Activated CD4-positive, alpha-beta T cell treated with anti-CD3 and anti-CD28 coated beads, Interleukin-2, Interleukin-6, amounts not matched to agents 100 ng/mL and 50 ng/mL, durations not matched to agents 16 hours and 8 hours (primary cell): ENCODE data around the gene TMEM31.

ENCODE experiments used
- DNase-seq: peaks from one replicate; pipeline ENCODE4 v3.0.0-alpha.2; 2020

Gene TMEM31

DNA sequence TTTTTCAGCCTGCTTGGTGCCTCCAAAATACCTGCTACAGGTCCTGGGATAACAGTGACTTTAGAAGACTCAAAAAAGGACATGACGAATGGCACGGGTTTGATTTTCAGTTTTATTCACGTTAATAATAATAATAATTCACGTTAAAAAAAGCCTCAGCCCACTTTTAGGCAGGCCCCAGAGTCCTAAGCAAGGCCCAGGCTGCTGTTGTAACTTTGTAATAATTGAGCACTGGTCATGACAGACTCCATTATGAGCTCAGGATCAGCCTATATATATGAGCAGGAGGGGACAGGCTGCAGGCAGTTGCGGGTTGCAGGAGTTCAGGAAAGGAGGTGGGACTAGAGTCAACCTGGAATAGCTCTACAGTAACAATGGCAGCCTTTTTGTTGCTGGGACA is at the start of gene TMEM31:
TMEM31 (plus strand) TSS at position 301 of the 400 bp plus-strand sequence. CDS start 1,350 bp downstream, outside the sequence.
- no peak for DNase-seq

GRCh38 chrX:103663981-103664762 is 46.5 kb upstream of the TMEM31 start:
- DNase-seq, result no peak

- DNase-seq, result no peak
Observed at GRCh38 chrX:103666202-103667107, 44.3 kb upstream of the TMEM31 start.

- DNase-seq, result no peak
Observed at GRCh38 chrX:103669745-103670144, 41.0 kb upstream of the TMEM31 start.

- DNase-seq, result no peak
Observed at GRCh38 chrX:103674531-103675454, 35.9 kb upstream of the TMEM31 start.

DNA sequence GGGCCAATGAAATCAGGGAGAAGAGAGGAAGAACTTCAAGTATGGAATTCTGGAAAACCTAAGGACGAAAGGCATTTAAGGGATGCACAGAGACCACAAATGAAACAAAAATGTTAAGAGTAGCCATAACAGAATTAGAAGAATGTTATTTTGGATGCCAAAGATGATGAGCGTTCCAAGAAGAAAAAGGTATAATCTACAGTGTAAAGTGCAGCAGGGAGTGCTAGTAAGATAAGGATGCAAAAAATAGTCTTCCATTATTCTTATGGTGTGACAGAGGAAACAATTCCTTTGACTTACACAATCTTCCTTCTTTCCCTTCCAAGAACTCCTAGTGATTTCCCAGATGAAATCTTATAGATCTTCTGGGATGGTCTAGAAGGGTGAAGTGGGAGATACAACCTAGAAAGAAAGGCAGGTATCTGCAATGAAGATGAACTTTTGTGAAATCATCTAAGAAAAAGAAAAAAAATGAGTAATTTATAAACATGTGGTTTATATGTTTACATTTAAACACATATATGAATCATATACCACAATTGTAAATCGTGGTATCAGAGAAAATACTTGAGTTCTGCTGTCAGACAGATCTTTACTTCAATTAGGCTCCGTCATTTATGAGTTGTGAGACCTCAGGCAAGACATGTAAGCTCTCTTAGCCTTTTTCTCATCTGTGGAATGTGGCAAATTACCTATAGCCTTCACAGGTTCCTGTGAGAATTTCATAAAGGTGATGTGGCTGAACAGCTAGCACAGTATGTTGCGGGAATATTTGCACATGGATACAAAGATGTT is 32.3 kb upstream of the TMEM31 start:
- DNase-seq, result no peak

DNA sequence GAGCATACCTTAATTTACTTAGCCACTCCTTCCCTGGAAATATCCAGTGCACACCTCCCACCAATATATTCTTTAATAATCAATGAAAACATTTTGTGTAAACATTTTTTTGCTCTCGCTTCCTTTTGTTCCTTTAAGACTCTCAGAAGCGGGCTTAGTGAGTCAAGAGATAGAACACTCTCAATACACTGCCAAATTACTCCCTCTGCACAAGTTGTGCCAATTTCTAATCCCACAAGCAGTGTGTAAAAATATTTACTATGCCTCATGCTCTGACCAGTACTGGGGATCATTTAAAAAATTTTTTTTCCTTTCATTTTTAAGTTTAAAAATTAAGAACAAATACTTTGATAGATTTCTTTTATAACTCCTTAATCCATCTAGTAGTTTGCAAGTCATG is 29.3 kb upstream of the TMEM31 start:
- DNase-seq, result no peak

DNA sequence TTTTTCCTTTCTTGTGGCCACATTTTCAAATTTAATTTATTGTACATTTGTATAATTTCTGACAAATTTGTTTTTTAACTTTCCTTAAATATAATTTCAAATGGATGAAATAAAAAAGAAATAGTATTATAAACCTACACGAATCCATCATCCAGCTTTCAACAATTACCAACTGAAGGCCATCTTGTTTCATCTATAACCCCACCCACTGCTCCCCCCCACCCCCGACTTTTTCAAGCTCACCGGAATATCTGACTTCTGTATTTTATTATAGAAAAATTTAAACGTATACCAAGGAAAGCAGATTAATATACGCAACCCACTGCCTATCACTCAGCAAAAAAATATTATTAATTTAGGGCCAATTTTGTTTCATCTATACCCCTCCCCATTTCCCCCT is 25.3 kb upstream of the TMEM31 start:
- DNase-seq, result peak; percentile 14

GRCh38 chrX:103686199-103687072 is 24.3 kb upstream of the TMEM31 start, which contains the start of gene MORF4L2:
MORF4L2 (minus strand) TSS chrX:103686699; CDS start chrX:103677027, 9,672 bp downstream.
- peak; percentile 92 for DNase-seq

DNA sequence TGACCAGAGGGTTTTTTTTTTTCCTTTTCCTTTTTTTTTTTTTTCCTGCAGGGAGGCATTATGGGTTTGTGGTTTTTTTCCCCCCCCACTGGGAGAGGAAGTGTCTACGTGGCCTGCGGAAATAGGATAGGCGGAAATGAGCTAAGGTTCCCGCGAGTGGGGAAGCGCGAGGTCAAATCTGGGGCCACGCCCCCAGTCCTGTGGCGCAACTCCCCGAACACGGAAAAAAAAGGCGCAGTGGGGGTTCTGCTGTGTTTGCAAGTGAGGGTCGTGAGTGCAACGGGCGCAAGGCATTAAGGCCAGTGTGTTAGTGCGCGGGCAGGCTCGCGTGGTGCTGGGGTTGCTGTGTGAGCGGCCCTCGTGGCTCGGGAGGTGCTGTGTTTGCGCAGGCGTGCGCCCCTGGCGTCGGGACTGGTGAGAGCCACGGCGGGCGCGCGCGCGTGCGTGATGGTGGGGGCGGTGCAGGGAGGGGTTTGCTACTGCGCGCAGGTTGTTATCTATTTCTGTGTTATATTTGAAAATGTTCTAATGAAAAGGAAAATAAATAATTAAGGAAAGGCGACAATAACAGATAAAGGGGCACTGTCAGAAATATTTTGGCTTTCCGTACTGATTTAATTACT is 23.5 kb upstream of the TMEM31 start:
- peak; percentile 88 for DNase-seq

- DNase-seq, result peak; percentile 66
Observed at GRCh38 chrX:103687696-103688201, 23.0 kb upstream of the TMEM31 start.

GRCh38 chrX:103688946-103689345 is 21.8 kb upstream of the TMEM31 start:
- peak; percentile 37 for DNase-seq

DNA sequence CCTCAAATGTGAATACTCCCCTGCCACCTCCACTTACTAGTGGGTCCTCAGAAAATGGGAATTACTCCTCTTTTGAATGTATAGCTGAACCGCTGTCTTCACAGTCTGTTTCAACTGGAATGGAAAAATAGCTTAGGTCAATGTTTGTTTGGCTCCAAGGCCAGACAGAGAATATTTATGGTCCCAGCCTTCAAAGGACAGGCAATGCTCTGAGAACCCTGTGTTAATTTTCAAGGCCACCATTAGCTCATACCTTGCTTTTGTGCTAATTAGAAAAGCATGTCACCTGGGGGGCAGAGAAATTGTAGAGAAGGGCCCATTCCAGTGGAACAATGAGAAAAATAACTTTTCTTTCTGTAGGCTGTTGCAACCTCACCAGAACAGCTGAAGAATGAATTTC is 19.6 kb upstream of the TMEM31 start:
- no peak for DNase-seq

- no peak for DNase-seq
Observed at GRCh38 chrX:103697687-103698086, 13.0 kb upstream of the TMEM31 start.

DNA sequence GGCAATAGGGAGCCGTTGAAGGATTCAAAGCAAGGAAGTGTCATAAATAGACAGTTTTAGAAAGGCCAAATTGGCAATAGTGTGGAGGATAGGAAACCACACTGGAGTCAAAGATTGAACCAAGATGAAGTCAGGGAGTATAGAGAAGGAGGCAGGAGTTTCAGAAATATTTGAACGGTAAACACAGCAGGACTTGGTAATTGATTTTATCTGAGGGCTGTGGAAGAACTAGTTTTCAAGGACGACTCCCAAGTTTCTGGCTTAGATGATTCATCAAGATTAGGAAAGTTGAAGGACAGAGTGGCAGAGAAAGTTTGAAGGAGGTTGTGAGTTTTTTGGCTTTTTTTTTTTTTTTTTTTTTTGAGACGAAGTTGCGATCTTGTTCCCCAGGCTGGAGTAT is 11.5 kb upstream of the TMEM31 start:
- DNase-seq, result no peak

DNA sequence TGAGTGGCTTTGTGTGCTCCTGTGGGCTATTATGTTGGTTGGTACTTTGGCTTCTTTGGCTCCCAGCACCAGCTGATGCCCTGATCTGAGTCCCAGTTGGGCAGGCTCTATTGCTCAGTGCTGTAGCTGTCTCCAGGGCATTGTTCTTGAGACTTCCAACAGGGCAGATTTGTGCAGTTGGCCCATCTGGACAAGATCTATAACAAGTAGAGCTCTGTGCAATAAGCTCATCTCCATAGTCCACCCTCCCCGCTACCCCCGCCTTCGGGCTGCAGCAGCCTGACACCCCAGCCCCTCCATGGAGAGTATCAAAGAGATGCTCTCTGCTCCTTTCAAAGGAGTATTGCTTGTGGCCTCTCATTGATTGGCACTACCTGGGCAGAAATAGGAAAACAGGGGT is 5.8 kb upstream of the TMEM31 start:
- no peak for DNase-seq

DNA sequence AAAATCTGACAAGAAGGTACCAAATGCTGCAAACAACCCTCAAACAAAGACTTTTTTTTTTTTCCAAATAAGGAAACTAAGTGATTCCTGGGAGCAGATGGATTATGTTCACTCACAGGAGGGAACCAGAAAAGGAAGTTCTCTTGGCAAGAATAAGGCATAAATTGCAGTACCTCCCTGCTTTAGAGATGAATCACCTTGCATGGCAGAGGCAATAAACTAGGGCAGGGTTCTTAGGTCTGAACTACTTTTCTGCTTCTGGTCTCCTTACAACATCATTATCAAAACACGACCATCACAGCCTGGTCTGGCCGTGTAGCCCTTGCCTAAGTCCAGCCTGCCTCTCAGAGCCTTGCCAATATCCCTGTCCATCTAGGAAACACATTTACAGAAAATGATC is 6.3 kb downstream of the TMEM31 start:
- no peak for DNase-seq

GRCh38 chrX:103718120-103718519 is 7.4 kb downstream of the TMEM31 start:
- no peak for DNase-seq

- DNase-seq, result no peak
Observed at GRCh38 chrX:103722505-103722904, 11.8 kb downstream of the TMEM31 start.

DNA sequence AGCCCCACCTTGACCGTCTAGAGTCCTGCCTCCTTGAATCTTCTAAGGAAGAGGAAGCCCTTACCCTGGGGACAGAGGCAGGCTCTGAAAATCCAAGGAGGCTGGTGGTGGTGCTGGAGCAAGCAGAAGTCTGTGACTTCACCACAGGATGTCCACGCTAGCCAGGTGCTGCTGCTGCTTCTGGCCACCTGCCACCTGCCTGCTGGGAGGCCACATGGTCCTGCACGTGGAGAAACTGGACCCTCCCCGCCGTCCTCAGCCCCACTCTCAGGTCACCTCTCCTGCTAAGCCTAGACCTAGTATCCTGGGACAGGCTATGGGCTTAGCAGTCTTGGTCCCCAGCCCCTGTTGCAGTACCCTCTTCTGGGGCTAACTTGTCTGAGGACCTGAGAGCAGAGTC is 15.8 kb downstream of the TMEM31 start:
- DNase-seq, result no peak
